ENCODE results near the gene ACTG1. TPM values are rescaled to one million over a fixed set of nuclear protein-coding genes. Genes with fewer than 3 reads are reported as not detected.

ACTG1 gene
- total RNA-seq, 1 donor from 2014 or later = 1,228 TPM

GRCh38 chr17:81537856-81538555 is 25.4 kb upstream of the ACTG1 start:
- Histone ChIP-seq H3K4me1 (peaks cover 3% of the 10 kb centered on the region), H3F3A (ENCODE audit: low read depth) (no peaks in the 10 kb centered on the region), H3K4me2 (no peak overlapping the region), H3K9ac (no peak overlapping the region), H3K4me3 (no peak overlapping the region), H3K9me3 (ENCODE audit: low read depth) (no peaks in the 10 kb centered on the region), H4K20me1 (ENCODE audit: low read depth) (peaks cover 17% of the 10 kb centered on the region), H2AFZ (replicated peaks) (no peak overlapping the region), H3K79me2 (ENCODE audit: low read depth) (no peaks in the 10 kb centered on the region), H3K27me3 (peaks cover 49% of the 10 kb centered on the region), H3K36me3 (no peaks in the 10 kb centered on the region), H3K27ac (no peak overlapping the region)
- Mint-ChIP-seq H3K36me3 (peaks cover 5% of the 10 kb centered on the region), H3K27me3 (ENCODE audit: insufficient read depth, low read depth) (peaks cover 6% of the 10 kb centered on the region), H3K4me1 (peaks cover 7% of the 10 kb centered on the region), H3K4me3 (peak overlapping the region; percentile 36), H3K9me3 (peaks cover 2% of the 10 kb centered on the region), H3K27ac (peak overlapping the region; percentile 35)
- TF ChIP-seq EZH2phosphoT487 (IDR thresholded peaks at IDR 0.05) (no peak), EZH2 (IDR thresholded peaks at IDR 0.05) (no peak), CTCF (IDR thresholded peaks at IDR 0.05) (no peak)
- DNase-seq (ENCODE audit: low spot score) = no peak

GRCh38 chr17:81537343-81537855 is 24.8 kb upstream of the ACTG1 start:
- H3K27me3 ChIP-seq = peaks cover 53% of the 10 kb centered on the region
- H3K36me3 Mint-ChIP-seq = peaks cover 5% of the 10 kb centered on the region
- peaks cover 2% of the 10 kb centered on the region for H3K9me3 Mint-ChIP-seq
- H3K4me1 ChIP-seq = peaks cover 3% of the 10 kb centered on the region
- H2AFZ ChIP-seq (replicated peaks) = no peak overlapping the region
- TF ChIP-seq EZH2phosphoT487 (IDR thresholded peaks at IDR 0.05) = no peak
- TF ChIP-seq EZH2 (IDR thresholded peaks at IDR 0.05) = peak; percentile 6
- peak; percentile 65 for TF ChIP-seq CTCF (IDR thresholded peaks at IDR 0.05)
- peak overlapping the region; percentile 61 for H3K4me2 ChIP-seq
- peaks cover 17% of the 10 kb centered on the region for H4K20me1 ChIP-seq (ENCODE audit: low read depth)
- H3K9ac ChIP-seq = no peak overlapping the region
- H3K36me3 ChIP-seq = no peaks in the 10 kb centered on the region
- peak; percentile 70 for DNase-seq (ENCODE audit: low spot score)
- H3K27ac Mint-ChIP-seq = no peak overlapping the region
- no peaks in the 10 kb centered on the region for H3K79me2 ChIP-seq (ENCODE audit: low read depth)
- H3K27ac ChIP-seq = no peak overlapping the region
- no peaks in the 10 kb centered on the region for H3K9me3 ChIP-seq (ENCODE audit: low read depth)
- H3K4me3 ChIP-seq = peak overlapping the region; percentile 13
- H3K4me1 Mint-ChIP-seq = peaks cover 7% of the 10 kb centered on the region
- no peaks in the 10 kb centered on the region for H3F3A ChIP-seq (ENCODE audit: low read depth)
- peaks cover 6% of the 10 kb centered on the region for H3K27me3 Mint-ChIP-seq (ENCODE audit: insufficient read depth, low read depth)
- H3K4me3 Mint-ChIP-seq = no peak overlapping the region

- no peaks in the 10 kb centered on the region for H3K79me2 ChIP-seq (ENCODE audit: low read depth)
- H3K4me2 ChIP-seq = peak overlapping the region; percentile 61
- DNase-seq (ENCODE audit: low spot score) = peak; percentile 52
- peaks cover 2% of the 10 kb centered on the region for H3K9me3 Mint-ChIP-seq
- peaks cover 3% of the 10 kb centered on the region for H3K4me1 ChIP-seq
- peaks cover 6% of the 10 kb centered on the region for H3K27me3 Mint-ChIP-seq (ENCODE audit: insufficient read depth, low read depth)
- H3K36me3 ChIP-seq = no peaks in the 10 kb centered on the region
- H2AFZ ChIP-seq (replicated peaks) = no peak overlapping the region
- peaks cover 53% of the 10 kb centered on the region for H3K27me3 ChIP-seq
- peaks cover 17% of the 10 kb centered on the region for H4K20me1 ChIP-seq (ENCODE audit: low read depth)
- peaks cover 2% of the 10 kb centered on the region for H3K36me3 Mint-ChIP-seq
- no peak overlapping the region for H3K4me3 Mint-ChIP-seq
- H3K9me3 ChIP-seq (ENCODE audit: low read depth) = no peaks in the 10 kb centered on the region
- H3K27ac Mint-ChIP-seq = no peak overlapping the region
- peak overlapping the region; percentile 13 for H3K4me3 ChIP-seq
- H3K9ac ChIP-seq = no peak overlapping the region
- TF ChIP-seq EZH2phosphoT487 (IDR thresholded peaks at IDR 0.05) = peak; percentile 70
- TF ChIP-seq EZH2 (IDR thresholded peaks at IDR 0.05) = peak; percentile 86
- TF ChIP-seq CTCF (IDR thresholded peaks at IDR 0.05) = no peak
- no peak overlapping the region for H3K27ac ChIP-seq
- H3F3A ChIP-seq (ENCODE audit: low read depth) = no peaks in the 10 kb centered on the region
- H3K4me1 Mint-ChIP-seq = peaks cover 7% of the 10 kb centered on the region
Measured at GRCh38 chr17:81536299-81537290, 24.0 kb upstream of the ACTG1 start.
